CD4-positive, alpha-beta T cell treated with Interleukin-21 for 1 hour (primary cell): Measurements from ENCODE around the gene UBE2M.
"Not testable (repeated sequence)": the region's sequence is repeated elsewhere in the genome, so short reads cannot be mapped to it uniquely, and the experiment has no call there.

Experiments used
- DNase-seq: peaks from one replicate; pipeline ENCODE4 v3.0.0-alpha.2; 2020

Gene UBE2M

DNA sequence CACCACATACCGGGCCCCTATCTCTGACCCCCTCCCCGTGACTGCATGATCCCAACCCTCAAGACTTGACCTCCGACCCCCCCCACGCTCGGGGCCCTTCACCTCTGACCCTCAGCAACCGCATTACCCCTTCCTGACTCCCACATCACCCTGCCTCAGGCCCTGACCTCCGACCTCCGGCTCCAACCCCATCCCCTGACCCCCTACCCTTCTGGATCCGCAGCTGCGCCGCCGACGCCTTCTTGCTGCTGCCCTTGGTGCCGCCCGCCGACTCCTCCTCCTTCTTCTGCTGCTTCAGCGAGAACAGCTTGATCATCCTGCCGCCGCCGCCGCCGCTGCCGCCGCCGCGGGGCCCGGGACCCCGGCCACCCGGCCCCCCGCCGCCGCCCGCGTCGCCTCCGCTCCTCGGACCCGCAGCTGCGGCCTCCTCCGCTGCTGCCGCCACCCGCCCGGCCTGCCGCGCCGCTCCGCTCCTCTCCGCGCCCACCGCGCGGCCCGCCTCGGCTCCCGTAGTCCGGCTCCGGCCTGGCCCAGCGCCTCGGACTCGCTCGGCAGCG is at the start of gene UBE2M:
TSS of gene UBE2M (minus strand) at position 546 of the 557 bp plus-strand sequence. CDS start at position 316, 230 bp downstream.
- peak; percentile 67 for DNase-seq

DNA sequence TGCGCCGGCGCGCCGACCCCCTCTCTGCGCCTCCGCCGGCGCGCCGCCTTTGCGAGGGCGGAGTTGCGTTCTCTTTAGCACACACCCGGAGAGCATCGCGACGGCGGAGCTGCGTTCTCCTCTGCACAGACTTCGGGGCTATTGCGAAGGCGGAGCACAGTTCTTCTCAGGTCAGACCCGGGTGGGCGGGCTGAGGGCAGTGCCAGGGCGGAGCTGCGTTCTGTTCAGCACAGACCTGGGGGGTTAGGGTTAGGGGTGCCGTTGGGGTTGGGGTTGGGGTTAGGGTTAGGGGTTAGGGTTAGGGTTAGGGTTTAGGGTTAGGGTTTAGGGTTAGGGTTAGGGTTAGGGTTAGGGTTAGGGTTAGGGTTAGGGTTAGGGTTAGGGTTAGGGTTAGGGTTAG is 48.8 kb upstream of the UBE2M start:
- not testable (repeated sequence) for DNase-seq

DNA sequence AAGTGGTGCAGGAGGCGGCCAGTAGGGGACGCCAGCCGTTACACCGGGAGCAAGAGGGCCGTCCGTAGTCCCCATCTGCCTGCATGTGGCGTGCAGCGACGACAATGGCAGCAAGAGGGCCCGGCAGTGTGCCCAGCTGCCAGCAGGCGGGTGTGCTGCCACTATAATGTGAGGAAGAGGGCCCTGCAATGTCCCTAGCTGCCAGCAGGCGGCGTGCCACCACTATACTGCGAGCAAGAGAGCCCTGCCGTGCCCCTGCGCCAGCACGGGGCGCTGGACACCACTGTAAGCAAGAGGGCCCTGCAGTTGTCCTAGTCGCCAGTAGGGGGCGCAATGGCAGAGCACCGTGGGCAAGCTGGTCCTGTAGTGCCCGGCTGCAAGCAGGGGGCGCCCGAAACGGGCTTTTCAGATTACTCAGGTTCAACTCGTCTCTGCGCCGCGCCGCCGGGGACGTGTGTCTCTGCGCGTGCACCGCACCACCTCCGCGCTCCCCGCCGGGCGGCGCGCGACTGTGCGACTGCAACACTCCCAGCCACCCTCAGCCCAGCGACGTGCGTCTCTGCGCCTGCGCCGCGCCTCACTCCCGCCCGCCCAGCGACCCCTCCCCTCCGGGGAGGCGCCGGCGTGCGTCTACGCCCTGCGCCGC is 48.0 kb upstream of the UBE2M start:
- not testable (repeated sequence) for DNase-seq

DNA sequence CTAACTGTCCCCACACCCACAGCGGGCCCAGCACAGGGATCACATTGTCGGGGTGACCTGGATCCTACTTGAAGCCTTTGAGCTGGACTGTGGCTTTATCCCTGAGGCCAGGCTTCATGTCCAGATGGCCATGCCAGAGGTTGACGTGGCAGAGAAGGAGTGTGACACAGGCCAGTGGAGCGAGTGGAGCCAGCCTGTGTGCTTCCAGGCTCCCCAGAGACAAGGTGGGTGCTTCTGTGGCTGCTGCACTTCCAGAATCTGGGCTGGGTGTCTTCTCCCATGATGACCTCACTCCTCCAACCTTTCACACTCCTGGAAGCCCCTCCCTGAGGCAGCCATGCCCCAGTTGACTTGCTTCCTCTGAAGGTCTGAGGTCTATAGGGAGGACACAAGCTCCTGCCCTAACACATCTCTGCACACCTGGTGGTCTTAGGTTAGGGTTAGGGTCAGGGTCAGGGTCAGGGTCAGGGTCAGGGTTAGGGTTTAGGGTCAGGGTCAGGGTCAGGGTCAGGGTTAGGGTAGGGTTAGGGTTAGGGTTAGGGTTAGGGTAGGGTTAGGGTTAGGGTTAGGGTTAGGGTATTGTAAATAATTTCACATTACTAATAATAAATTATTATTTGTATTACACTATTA is 27.8 kb upstream of the UBE2M start:
- no peak for DNase-seq

DNA sequence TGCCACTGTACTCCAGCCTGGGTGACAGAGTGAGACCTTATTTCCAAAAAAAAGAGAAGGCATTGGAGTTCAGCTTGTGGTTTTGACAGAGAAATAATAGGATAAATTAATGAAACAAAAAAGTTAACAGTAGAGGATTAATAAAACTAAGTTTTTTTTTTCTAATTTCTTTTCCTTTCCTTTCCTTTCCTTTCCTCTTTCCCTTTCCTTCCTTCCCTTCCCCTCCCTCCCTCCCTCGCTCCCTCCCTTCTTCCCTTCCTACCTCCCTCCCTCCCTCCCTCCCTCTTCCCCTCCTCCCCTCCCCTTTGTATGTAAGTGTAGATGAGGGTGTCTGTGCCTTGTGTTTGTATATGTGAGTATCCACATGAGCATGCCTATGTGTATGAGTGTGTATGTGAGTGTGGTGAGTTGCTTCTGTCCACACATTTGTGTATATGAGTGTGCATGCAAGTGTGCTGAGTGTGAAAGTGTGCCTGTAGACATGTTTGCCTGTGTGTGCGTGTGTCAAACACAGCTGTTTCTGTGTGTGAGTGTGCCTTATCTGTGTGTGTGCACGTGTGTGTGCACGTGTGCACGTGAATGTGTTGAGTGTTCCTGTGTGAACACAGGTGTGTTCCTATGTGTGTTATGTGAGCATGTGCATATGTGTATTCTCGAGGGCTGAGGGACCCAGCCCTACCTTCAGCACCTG is 27.2 kb upstream of the UBE2M start:
- no peak for DNase-seq

DNA sequence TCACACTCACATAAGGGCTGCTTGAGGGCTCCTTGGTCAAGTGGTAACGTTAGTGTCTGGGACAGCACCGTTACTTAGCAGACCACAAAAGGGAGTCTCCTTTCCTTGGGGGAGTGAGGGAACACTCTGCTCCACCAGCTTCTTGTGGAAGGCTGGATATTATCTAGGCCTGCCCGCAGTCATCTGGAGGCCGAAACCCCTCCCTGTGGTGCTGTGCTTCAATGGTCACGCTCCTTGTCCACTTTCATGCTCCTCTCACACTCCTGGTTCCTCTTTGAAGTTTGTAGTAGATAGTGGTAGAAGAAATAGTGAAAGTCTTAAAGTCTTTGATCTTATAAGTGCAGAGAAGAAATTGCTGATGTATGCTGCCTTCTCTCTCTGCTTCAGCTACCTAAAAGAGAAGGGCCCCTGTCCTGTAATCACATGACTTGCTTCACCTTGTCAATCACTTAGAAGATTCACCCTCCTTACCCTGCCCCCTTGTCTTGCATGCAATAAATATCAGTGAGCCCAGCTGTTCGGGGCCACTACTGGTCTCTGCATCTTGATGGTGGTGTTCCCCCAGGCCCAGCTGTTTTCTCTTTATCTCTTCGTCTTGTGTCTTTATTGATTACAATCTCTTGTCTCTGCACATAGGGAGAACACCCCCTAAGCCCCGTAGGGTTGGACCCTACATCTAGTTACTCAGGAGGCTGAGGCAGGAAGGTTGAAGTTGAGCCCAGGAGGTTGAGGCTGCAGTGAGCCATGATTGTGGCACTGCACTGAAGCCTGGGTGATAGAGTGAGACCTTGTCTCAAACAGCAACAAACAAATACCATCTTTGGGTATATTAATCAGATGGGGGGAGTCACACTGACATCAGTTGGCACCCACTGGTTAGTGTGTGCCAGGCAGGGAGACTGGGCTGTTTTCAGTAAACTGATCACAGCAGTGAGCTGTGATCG is 26.4 kb upstream of the UBE2M start:
- no peak for DNase-seq

DNA sequence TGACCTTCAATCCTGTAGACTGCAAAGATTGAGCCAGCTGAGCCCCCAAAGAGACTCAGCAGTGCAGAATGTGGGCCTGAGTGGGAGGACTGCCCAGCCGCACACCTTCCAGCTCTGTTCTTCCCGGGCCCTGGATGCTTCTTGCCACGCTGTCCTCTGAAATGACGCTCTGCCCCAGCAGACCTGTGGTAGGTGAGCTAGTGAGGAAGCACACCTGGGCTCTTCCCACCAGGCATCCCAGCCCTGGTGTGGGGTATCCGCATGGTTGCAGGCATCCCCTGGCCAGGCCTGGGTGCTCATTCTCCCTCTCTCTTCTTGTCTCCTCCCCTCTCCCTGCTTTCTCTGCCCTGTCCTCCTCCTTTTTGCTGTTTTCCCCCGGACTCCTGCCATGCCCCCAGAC is 24.6 kb upstream of the UBE2M start:
- DNase-seq, result no peak

DNA sequence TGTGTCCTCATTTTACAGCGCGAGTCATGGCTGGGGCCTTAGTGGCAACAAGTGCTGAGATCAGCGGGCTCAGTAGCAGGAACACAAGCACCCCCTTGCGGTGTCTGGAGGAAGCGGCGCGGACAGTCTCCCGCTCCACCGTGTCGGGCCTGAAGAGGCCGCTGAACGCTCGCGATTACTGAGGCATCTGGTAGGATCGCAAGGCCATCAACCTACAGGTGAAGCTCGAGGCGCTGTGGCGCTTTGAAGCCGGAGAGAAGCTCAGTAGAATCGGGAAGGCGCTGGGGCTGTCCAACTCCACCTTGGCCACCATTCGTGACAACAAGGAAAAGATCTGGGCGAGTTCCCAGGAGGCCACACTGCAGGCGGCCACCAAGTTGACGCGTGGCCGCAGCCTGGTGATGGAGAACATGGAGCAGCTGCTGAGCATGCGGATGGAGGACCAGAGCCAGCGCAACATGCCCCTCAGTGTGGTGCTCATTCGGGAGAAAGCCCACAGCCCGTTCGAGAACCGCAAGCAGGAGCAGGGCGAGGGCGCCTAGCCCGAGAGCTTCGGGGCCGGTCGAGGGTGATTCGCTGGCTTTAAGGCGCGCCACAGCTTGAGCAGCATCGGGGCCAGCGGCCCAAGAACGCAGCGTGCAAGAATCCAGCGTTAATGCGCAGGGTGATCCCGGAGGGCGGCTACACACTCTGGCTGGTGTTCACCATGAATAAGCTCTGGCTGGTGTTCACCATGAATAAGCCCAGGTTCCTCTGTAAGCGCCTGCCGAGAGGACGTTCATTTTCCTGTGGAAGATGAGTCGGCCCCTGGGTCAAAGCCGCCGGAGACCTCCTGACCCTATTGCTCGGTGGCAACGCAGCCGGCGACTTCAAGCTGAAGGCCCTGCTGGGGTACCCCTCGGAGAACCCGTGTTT is 23.1 kb upstream of the UBE2M start:
- DNase-seq, result peak; percentile 92

DNA sequence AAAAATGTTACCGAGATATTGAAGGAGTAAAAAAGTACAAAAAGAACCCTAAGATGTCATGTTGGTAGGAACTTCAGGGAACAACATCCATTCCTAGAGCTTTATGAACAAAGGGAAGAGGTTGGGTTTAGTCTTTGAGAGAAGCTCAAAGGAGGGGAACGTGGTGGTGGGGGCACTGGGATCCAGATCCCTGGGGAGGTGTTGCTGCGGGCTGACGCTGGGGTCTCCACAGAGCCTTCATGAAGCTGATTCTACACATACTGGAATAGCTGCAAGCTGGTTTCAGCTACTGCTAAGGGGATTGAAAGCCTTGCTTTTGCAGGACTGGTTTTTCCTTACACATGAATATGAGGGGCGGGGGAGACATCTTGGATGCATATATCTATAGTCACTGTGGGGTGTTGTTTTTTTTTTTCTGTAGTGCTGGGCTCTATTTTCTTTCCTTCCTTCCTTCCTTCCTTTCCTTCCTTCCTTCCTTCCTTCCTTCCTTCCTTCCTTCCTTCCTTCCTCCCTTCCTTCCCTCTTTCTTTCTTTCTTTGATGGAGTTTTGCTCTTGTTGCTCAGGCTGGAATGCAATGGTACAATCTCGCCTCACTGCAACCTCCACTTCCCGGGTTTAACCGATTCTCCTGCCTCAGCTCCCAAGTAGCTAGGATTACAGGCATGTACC is 21.2 kb upstream of the UBE2M start:
- no peak for DNase-seq

DNA sequence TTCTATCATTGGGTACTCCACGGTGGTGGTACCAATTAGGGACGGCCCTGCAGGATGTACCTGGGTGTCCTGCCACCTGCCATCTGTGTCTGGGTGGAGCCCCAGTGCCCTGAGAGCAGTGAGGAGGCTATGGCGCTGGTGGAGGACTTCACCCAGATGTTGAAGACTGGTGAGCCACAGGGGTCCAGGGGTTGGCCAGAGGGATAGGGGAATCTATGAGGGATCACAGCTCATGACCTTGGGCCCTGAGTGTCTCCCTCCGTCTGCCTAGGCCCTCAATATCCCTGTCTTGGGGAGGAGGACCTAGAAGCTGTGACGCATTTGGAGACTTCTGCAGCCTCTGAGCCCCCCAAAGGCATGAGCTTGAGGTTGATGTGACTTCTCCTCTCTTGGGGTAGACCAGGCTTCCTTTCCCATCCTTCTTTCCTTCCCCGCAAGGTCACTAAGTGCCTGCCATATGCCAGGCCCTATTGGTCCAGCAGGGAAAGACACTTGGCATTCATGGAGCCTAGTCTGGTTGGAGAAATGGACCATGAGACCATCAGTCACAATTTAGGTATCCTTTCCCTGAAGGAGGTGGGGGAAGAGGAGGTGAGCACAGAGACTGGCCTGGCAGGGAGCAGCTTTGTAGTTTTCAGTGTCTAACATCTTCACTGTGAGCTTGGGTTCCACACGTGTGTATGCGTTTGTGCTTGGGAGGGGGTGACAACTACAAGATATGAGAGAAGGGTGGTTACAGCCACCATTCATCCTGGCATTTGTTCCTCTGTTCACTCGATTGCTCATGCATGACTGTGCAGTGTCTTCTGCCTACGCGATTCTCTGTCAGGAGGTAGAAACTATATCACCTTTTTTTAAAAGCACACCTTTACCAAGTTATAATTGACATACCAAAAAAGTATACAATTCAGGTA is 19.9 kb upstream of the UBE2M start:
- no peak for DNase-seq

DNA sequence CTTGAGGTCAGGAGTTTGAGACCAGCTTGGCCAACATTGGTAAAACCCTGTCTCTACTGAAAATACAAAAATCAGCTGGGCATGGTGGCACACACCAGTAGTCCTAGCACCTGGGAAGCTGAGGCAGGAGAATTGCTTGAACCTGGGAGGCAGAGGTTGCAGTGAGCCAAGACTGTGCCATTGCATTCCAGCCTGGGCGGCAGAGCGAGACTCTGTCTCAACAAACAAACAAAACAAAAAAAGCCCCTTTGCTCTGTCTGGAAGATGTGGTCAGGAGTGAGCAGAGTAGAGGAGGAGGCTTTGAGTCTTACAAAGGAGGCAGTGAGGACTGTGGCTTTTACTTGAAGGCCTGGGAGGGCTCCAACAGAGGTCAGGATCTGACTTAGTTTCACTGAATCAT is 19.2 kb upstream of the UBE2M start:
- DNase-seq, result not testable (repeated sequence)

DNA sequence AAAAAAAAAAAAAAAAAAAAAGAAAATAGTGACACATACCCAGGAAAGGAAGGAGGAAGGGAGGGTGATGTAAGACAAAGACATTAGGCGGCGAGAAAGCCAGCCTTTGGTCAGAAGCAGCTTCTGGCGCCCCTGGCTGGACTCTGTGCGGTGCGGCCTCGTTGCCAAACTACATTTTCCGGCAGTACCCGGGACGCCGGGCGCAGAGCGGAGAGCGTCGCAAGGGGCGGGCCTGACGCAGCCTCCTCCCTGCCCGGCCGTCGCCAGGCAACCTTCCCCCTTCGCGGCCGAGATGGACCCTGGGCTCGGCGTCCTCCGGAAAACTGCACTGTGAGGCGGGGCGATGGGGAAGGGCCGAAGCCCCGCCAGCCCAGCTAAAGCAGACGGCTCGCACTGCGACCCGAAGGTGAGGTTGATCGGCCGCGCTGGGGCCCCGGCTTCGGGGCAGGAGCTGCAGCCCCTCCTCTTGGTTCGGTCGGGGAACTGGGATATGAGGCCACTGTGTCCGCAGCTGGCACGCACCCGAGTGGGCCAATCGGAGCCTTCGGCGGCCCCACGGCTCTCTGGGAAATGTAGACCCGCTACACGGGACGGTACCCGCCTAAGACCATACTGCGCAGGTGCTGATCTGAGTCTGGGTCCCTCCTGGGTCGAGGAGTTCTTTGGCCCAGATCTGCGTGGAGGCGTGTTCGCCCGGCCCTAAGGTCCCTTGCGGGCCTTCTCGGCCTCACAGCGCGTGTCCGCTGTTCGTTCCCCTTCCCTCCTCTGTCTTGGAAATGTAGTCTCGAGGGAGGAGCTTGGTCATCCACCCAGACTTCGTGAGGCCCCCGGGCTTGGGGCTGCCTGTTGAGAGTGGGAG is 17.0 kb upstream of the UBE2M start:
- DNase-seq, result peak; percentile 85

DNA sequence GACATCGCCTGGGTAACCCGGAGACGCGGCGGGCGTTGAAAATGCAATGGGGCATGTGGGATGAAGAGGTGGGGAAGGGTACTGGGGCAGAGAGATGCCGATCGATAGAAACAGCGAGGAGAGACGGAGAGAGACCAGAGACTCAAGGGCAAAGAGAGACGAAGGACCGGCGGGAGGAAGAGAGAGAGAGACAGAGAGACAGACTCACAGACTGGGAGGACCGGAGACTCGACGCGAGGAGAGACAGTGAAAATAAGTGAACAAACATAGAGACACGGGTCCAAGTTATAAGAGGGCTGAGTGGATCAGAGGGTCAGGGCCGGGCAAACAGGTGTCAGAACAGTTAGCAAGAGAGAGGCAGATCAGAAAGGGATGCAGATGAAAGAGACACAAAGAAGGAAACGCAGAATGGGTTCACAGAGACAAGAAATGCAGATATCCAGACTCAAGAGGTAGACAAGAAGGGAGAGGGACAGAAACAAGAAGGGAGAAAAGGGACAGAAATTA is 15.3 kb upstream of the UBE2M start:
- no peak for DNase-seq

DNA sequence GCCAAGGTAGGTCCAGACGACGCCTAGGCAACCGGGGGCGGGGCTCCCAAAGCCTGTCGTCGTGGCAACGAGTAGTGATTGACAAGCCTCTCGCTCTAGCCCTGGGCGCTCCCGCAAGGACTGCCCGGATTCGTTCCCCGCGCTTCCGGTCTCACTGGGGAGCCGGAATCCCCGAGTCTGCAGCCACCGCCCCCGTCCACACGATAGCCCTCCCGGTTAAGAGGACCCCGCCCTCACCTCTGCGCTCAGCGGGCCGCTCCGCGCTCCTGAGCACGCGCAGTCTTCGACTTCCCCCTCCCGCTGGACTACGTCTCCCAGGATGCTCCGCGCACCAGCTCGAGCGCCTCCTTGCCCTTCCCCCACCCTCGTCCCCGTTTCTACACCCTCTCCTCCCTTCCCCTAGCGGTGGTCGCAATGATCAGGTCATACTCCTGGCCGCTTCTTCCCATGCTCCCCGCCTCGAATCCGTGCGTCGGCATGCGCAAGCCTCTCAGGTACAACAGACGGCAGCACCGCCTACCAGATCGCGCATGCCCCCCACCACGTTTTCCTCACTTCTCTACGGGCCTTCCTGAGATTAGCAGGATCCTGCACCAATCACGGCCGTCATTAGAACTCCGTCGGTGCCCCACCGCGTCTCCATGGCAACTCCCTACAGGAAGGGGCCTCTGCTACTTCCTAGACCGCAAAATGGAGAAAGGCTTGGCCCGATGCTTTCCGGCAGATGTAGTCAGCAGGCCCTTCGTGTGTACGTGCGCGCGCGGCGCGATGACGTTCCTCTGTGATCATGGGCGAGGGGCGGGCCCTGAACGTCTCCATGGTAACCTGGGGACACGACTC is 14.6 kb upstream of the UBE2M start, which contains the start of gene MZF1:
TSS of gene MZF1 (minus strand) at position 518 of the 840 bp plus-strand sequence. CDS start 1,946 bp downstream, outside the sequence.
- peak; percentile 100 for DNase-seq

DNA sequence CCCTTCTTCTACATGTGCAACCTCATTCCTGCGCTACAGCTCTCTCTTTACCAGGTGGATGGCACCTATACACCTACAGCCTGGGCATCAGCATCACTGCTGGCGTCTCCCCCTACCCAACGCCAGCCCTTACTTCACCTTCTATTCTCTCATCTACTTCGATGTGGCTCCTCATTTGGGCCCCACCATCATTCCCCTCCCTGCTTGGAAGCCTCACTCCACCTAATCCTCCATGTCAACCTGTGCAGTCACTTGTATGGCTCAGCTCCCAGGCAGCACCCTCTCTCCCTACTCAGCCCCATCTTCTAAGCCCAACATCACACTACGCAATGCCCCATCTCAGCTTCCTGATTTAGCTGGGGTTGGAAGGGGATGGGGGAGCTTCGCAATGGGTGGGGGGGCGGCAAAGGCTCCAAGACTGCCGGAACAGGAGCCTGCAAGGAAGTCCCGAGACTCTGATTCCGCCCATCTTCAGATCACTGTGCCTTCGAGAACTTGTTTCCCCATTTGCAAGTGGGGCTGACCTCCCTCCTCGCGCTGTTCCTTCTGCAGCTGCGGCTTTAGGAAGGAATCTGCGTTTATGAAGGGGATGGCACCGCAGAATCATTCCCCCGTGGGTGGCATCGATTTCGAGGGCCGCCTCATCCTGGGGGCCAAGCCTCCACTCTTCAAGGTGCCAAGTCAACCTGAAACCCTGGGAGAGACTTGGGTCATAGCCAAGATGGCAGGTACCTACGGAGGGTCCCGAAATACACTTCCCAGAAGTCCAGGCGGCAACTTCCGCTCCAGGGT is 13.8 kb upstream of the UBE2M start:
- no peak for DNase-seq

DNA sequence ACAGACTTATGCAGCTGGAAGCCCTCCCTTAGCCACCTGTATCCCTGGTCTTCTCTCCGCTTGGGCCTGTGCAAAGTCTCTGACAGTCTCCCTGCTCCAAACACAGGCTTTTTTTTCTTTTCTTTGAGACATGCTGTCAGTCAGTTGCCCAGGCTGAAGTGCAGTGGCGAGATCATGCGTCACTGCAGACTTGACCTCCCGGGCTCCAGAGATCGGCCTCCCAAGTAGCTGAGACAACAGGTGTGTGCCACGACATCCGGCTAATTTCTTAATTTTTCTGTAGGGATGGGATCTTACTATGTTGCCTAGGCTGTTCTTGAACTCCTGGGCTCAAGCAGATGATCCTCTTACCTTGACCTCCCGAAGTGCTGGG is 13.2 kb upstream of the UBE2M start:
- no peak for DNase-seq
